HepG2 (cell line): ENCODE results near the gene AMHR2. TPM values are rescaled to one million over a fixed set of nuclear protein-coding genes. Genes with fewer than 3 reads are reported as not detected.
A peak's percentile ranks its signal among the peaks of the same experiment; 100 is the strongest.

Source experiments
- ATAC-seq: fragments of 200-7000 bp; cut with Tn5 transposase; 3 replicates; pipeline ENCODE4 v1.9.1; 2020; ENCODE audit warnings: mild to moderate bottlenecking, moderate library complexity
- BruUV-seq: library from RNA; stranded (reverse); fragments of 400-500 nt; replicated peaks from 2 replicates; lab custom pipeline; 2021; lab: Mats Ljungman, UMichigan
- CTCF ChIA-PET: fragments of 300-600 bp; formaldehyde crosslinking; extraction: SDS; loops from one replicate; lab custom pipeline; 2021; ENCODE audit warnings: low total read pairs, inconsistent platforms, low intra/inter-chr PET ratio; lab: Yijun Ruan, JAX
- POLR2A ChIA-PET: fragments of 350-600 bp; sonication (Branson Sonifier 250); formaldehyde crosslinking; loops from one replicate; lab custom pipeline; 2020; ENCODE audit warnings: antibody characterized with exemption, inconsistent platforms; lab: Yijun Ruan, JAX
- DNase-seq: peaks from one replicate; pipeline ENCODE4 v3.0.0-alpha.2; 2015; ENCODE audit warnings: low spot score
- FAIRE-seq: peaks from 3 replicates; lab custom pipeline; 2011; peaks lifted over from hg19 to GRCh38; lab: Jason Lieb, UNC
- H2AFZ ChIP-seq: one replicate; pipeline ENCODE4 v1.6.1; 2011; ENCODE audit warnings: low read length, inconsistent platforms
- H3K27ac ChIP-seq: fragments of 300-600 bp; 3 replicates; pipeline ENCODE4 v1.8.0; 2011; ENCODE audit warnings: mixed run types, mild to moderate bottlenecking, mixed read lengths, low read length, inconsistent platforms; ENCODE audit not compliant: insufficient read depth; ENCODE audit errors: extremely low read length
- H3K27me3 ChIP-seq, 2 experiments: fragments of 200-600 bp in 1 of 2; 2 replicates in 1 of 2; 3 replicates in 1 of 2; pipeline versions ENCODE4 v1.6.0 to v1.8.0; 2011; ENCODE audit warnings: low read length in 2 of 2, mild to moderate bottlenecking in 2 of 2, moderate library complexity in 2 of 2, inconsistent platforms in 1 of 2; ENCODE audit not compliant: insufficient read depth in 2 of 2, control insufficient read depth in 1 of 2
- H3K36me3 ChIP-seq, 2 experiments: fragments of 200-600 bp in 1 of 2; replicated peaks in 1 of 2; 2 replicates in 1 of 2; 3 replicates in 1 of 2; pipeline versions ENCODE4 v1.5.1 to v1.8.0; 2011; ENCODE audit warnings: low read length in 2 of 2, inconsistent platforms in 1 of 2; ENCODE audit not compliant: insufficient read depth in 2 of 2, control insufficient read depth in 1 of 2
- H3K4me1 ChIP-seq: 2 replicates; pipeline ENCODE4 v1.5.1; 2012; ENCODE audit warnings: low read length, inconsistent platforms; ENCODE audit not compliant: insufficient read depth
- H3K4me2 ChIP-seq: 2 replicates; pipeline ENCODE4 v1.6.0; 2011; ENCODE audit warnings: low read depth, low read length, inconsistent platforms
- H3K4me3 ChIP-seq, 3 experiments: fragments of 200-600 bp in 1 of 3; sonication (generic), shearing (Covaris generic) in 1 of 3; replicated peaks in 1 of 3; 2 replicates each; pipeline ENCODE4 v1.5.1; 2011 to 2016; ENCODE audit warnings: low read length in 3 of 3, inconsistent platforms in 2 of 3, low read depth in 2 of 3, mild to moderate bottlenecking in 2 of 3, control low read depth in 1 of 3, mixed read lengths in 1 of 3; ENCODE audit not compliant: insufficient read depth in 1 of 3
- H3K79me2 ChIP-seq: one replicate; pipeline ENCODE4 v1.6.1; 2011; ENCODE audit warnings: low read length, inconsistent platforms; ENCODE audit not compliant: insufficient read depth
- H3K9ac ChIP-seq: 2 replicates; pipeline ENCODE4 v1.6.0; 2011; ENCODE audit warnings: mild to moderate bottlenecking, low read depth, low read length, inconsistent platforms; ENCODE audit not compliant: insufficient read depth
- H3K9me3 ChIP-seq: 2 replicates; pipeline ENCODE4 v1.5.1; 2012; ENCODE audit warnings: mild to moderate bottlenecking, low read length
- H4K20me1 ChIP-seq: 2 replicates; pipeline ENCODE4 v1.6.0; 2011; ENCODE audit warnings: inconsistent platforms, mild to moderate bottlenecking, low read length, moderate library complexity; ENCODE audit not compliant: insufficient read depth
- ADNP ChIP-seq: sonication (generic); formaldehyde crosslinking; IDR thresholded peaks from 2 replicates; pipeline ENCODE4 v1.4.0; 2020; ENCODE audit warnings: missing genetic modification reagents
- AGO1 ChIP-seq: fragments of 200-400 bp; formaldehyde crosslinking; IDR thresholded peaks from 2 replicates; pipeline ENCODE4 v1.6.1; 2017; ENCODE audit warnings: mild to moderate bottlenecking, low read depth, low read length, moderate library complexity; ENCODE audit not compliant: poor library complexity, severe bottlenecking
- HHEX ChIP-seq: IDR thresholded peaks from 2 replicates; pipeline ENCODE4 v1.6.1; 2016; ENCODE audit warnings: control low read depth
- HIVEP1 ChIP-seq: sonication (generic); formaldehyde crosslinking; IDR thresholded peaks from 2 replicates; pipeline ENCODE4 v1.4.0; 2020; ENCODE audit warnings: mild to moderate bottlenecking, missing genetic modification reagents
- MIER2 ChIP-seq: IDR thresholded peaks from 2 replicates; pipeline ENCODE4 v1.6.1; 2016; ENCODE audit warnings: missing biosample characterization, missing genetic modification reagents
- NFIC ChIP-seq: IDR thresholded peaks from 2 replicates; pipeline ENCODE4 v1.6.1; 2012; ENCODE audit warnings: mild to moderate bottlenecking, low read length, inconsistent platforms
- NFYB ChIP-seq: sonication (generic); formaldehyde crosslinking; IDR thresholded peaks from 2 replicates; pipeline ENCODE4 v1.4.0; 2020; ENCODE audit warnings: missing genetic modification reagents
- PHF21A ChIP-seq: sonication (generic); formaldehyde crosslinking; IDR thresholded peaks from 2 replicates; pipeline ENCODE4 v1.5.0; 2020; ENCODE audit warnings: mild to moderate bottlenecking, missing genetic modification reagents
- RAD21 ChIP-seq: fragments of 450-650 bp; formaldehyde crosslinking; IDR thresholded peaks from 2 replicates; pipeline ENCODE4 v1.5.0; 2020; ENCODE audit warnings: mild to moderate bottlenecking
- SAP130 ChIP-seq: IDR thresholded peaks from 2 replicates; pipeline ENCODE4 v1.6.1; 2016; ENCODE audit warnings: low read depth
- SKI ChIP-seq: fragments of 450-650 bp; IDR thresholded peaks from one replicate; pipeline ENCODE4 v1.6.1; 2018; ENCODE audit warnings: mild to moderate bottlenecking; ENCODE audit not compliant: partially characterized antibody
- SMC3 ChIP-seq: IDR thresholded peaks from 2 replicates; pipeline ENCODE4 v1.6.1; 2011; ENCODE audit warnings: low read length, improper control_type of control experiment
- STAG1 ChIP-seq: sonication (generic); formaldehyde crosslinking; IDR thresholded peaks from 2 replicates; pipeline ENCODE4 v1.4.0; 2020; ENCODE audit warnings: missing genetic modification reagents
- WGBS: methylation state at CpG from one replicate; pipeline ENCODE4 v1.1.6; 2017; ENCODE audit warnings: low lambda C conversion rate; 5-methylcytosine and 5-hydroxymethylcytosine counted together
- in situ Hi-C: cut with HindIII; loops from 2 replicates; pipeline ENCODE4 v1.10.0; 2017; ENCODE audit warnings: low pct_unique_long_range_greater_than_20kb; ENCODE audit not compliant: extremely low pct_ligation_motif_present
- intact Hi-C: fragments of 100-400 bp; cut with micrococcal nuclease; formaldehyde crosslinking; loops from one replicate; pipeline ENCODE4 v1.10.0; 2022; ENCODE audit not compliant: unreplicated experiment
- polyA plus RNA-seq, 8 experiments: library from polyadenylated mRNA; depleted of rRNA in 3 of 8; stranded (reverse) in 7 of 8; unstranded in 1 of 8; fragments of >200 nt; fragmentation: Illumina TruSeq in 4 of 8; extraction: Trizol in 4 of 8; gene quantifications; 2 replicates each; pipeline versions ENCODE4 v1.2.1 to v1.2.3, GENCODE V29; 2011 to 2016; ENCODE audit warnings: low read depth in 4 of 8, missing spikeins in 1 of 8, mixed read lengths in 1 of 8; ENCODE audit not compliant: insufficient read depth in 1 of 8
- total RNA-seq, 5 experiments: library from RNA; depleted of rRNA; stranded (reverse); fragments of >200 nt; fragmentation: Illumina TruSeq; extraction: Trizol; gene quantifications; 2 replicates each; pipeline ENCODE4 v1.2.3, GENCODE V29; 2016; ENCODE audit warnings: low read depth in 1 of 5
- TF ChIP-seq, protein P1 (sequence below): sonication (generic); formaldehyde crosslinking; conservative IDR thresholded peaks from 2 replicates; pipeline ENCODE4 v1.4.0; 2020; ENCODE audit warnings: missing genetic modification reagents
- TF ChIP-seq, protein P2 (sequence below): sonication (generic); formaldehyde crosslinking; IDR thresholded peaks from 2 replicates; pipeline ENCODE4 v1.5.0; 2020; ENCODE audit warnings: mild to moderate bottlenecking, missing genetic modification reagents, moderate library complexity

Gene AMHR2
- total and polyA plus RNA-seq, 2 of the 13 experiments (the other 11 are each of a cell fraction or from before 2014, with no cell fraction given) = 0.24 to 0.58 TPM

DNA sequence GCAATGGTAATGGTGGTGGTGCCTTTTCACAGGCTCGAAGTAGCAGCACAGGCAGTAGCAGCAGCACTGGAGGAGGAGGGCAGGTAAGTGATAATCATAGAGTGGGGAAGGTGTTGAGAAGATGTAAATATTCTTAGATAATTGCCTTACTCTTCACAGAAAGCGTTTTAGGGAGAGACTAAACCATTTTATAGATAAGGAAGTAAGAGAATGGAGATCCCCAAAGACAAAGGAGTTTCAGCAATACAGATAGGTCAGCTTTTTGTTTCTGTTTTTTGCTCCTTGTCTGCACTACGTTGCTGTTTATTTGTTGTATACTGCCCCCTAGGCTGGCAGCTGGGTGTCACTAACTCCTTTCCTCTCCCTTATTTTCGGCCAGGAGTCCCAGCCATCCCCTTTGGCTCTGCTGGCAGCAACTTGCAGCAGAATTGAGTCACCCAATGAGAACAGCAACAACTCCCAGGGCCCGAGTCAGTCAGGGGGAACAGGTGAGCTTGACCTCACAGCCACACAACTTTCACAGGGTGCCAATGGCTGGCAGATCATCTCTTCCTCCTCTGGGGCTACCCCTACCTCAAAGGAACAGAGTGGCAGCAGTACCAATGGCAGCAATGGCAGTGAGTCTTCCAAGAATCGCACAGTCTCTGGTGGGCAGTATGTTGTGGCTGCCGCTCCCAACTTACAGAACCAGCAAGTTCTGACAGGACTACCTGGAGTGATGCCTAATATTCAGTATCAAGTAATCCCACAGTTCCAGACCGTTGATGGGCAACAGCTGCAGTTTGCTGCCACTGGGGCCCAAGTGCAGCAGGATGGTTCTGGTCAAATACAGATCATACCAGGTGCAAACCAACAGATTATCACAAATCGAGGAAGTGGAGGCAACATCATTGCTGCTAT is 41.7 kb upstream of the AMHR2 start:
- peaks cover 65% of the 10 kb centered on the region for H3K4me1 ChIP-seq
- no peak overlapping the region for H2AFZ ChIP-seq
- in situ Hi-C loops (no loop called here), intact Hi-C loops (loop anchor here (1.0 to 5.0 kb wide), 2 partner anchors 30 to 40 kb away; partner anchors contain the start of gene AMHR2)
- peaks cover 42% of the 10 kb centered on the region for H3K79me2 ChIP-seq
- ATAC-seq (no peak), DNase-seq (peak; percentile 56), FAIRE-seq (no peak)
- no peak overlapping the region for H3K27ac ChIP-seq
- H4K20me1 ChIP-seq = no peaks in the 10 kb centered on the region
- ChIA-PET CTCF (interaction anchor here (1.6 kb wide), 1 partner anchor 29 kb away, joined by 22 read pairs; no protein-coding TSS in a partner anchor), POLR2A (interaction anchor here (1.2 to 1.7 kb wide), 3 partner anchors 29 to 61 kb away, joined by 3 to 5 read pairs (median 4); partner anchors contain the start of genes AAAS and PRR13)
- H3K4me3 ChIP-seq = peak overlapping the region in 1 of 3 experiments; percentile 73; a peak in 1 of 6 replicates
- TSS peak; percentile 64 for BruUV-seq
- TF ChIP-seq PHF21A (CRISPR knock-in tag) (no peak), MIER2 (CRISPR knock-in tag) (no peak), NFIC (no peak), HHEX (CRISPR knock-in tag) (no peak), HIVEP1 (CRISPR knock-in tag) (no peak), STAG1 (CRISPR knock-in tag) (peak; percentile 67), NFYB (no peak), SMC3 (peak; percentile 70), AGO1 (no peak), SAP130 (no peak), RAD21 (peak; percentile 44), SKI (no peak), ADNP (CRISPR knock-in tag) (no peak)
- TF ChIP-seq, protein P1, sequence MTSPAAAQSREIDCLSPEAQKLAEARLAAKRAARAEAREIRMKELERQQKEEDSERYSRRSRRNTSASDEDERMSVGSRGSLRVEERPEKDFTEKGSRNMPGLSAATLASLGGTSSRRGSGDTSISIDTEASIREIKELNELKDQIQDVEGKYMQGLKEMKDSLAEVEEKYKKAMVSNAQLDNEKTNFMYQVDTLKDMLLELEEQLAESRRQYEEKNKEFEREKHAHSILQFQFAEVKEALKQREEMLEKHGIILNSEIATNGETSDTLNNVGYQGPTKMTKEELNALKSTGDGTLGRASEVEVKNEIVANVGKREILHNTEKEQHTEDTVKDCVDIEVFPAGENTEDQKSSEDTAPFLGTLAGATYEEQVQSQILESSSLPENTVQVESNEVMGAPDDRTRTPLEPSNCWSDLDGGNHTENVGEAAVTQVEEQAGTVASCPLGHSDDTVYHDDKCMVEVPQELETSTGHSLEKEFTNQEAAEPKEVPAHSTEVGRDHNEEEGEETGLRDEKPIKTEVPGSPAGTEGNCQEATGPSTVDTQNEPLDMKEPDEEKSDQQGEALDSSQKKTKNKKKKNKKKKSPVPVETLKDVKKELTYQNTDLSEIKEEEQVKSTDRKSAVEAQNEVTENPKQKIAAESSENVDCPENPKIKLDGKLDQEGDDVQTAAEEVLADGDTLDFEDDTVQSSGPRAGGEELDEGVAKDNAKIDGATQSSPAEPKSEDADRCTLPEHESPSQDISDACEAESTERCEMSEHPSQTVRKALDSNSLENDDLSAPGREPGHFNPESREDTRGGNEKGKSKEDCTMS (CRISPR knock-in tag) = no peak
- TF ChIP-seq, protein P2, sequence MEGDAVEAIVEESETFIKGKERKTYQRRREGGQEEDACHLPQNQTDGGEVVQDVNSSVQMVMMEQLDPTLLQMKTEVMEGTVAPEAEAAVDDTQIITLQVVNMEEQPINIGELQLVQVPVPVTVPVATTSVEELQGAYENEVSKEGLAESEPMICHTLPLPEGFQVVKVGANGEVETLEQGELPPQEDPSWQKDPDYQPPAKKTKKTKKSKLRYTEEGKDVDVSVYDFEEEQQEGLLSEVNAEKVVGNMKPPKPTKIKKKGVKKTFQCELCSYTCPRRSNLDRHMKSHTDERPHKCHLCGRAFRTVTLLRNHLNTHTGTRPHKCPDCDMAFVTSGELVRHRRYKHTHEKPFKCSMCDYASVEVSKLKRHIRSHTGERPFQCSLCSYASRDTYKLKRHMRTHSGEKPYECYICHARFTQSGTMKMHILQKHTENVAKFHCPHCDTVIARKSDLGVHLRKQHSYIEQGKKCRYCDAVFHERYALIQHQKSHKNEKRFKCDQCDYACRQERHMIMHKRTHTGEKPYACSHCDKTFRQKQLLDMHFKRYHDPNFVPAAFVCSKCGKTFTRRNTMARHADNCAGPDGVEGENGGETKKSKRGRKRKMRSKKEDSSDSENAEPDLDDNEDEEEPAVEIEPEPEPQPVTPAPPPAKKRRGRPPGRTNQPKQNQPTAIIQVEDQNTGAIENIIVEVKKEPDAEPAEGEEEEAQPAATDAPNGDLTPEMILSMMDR (CRISPR knock-in tag) = peak; percentile 48; the same call in 1 of the 2 replicates
- H3K9ac ChIP-seq = no peak overlapping the region
- peak overlapping the region; percentile 65 for H3K4me2 ChIP-seq
- peaks cover 16 to 26% of the 10 kb centered on the region in 2 experiments for H3K36me3 ChIP-seq
- 78% methylated on average over 6 of the region's 9 CpGs for WGBS
- H3K27me3 ChIP-seq = no peaks in the 10 kb centered on the region; a peak in 1 of 5 replicates
- H3K9me3 ChIP-seq = no peaks in the 10 kb centered on the region
